ENCODE results near the gene NTSR1. TPM values are rescaled to one million over a fixed set of nuclear protein-coding genes. Genes with fewer than 3 reads are reported as not detected.

Gene NTSR1
- total and polyA plus RNA-seq, 2 experiments from 2014 or later = 0.15 to 1.4 TPM

GRCh38 chr20:62766071-62766450 lies 57.4 kb downstream of the NTSR1 start:
- Histone ChIP-seq H3K27me3 (ENCODE audit: insufficient read depth) (no peaks in the 10 kb centered on the region), H4K20me1 (replicated peaks; ENCODE audit: insufficient read depth) (no peaks in the 10 kb centered on the region), H3K36me3 (ENCODE audit: insufficient read depth) (no peaks in the 10 kb centered on the region), H3K79me2 (replicated peaks; ENCODE audit: insufficient read depth) (no peaks in the 10 kb centered on the region), H3K27ac (ENCODE audit: low read depth) (no peak overlapping the region), H3K4me2 (no peak overlapping the region), H2AFZ (no peak overlapping the region), H3K4me3 (no peak overlapping the region), H3K9me2 (ENCODE audit: insufficient read depth) (no peaks in the 10 kb centered on the region), H3F3A (replicated peaks; ENCODE audit: low read depth) (0 out of 2 replicates have a peak, but pooled peaks cover 2% of the 10 kb centered on the region), H3K4me1 (ENCODE audit: insufficient read depth) (no peaks in the 10 kb centered on the region; the same call in 1 of the 2 replicates)
- Mint-ChIP-seq H3K27ac (no peak overlapping the region), H3K4me3 (no peak overlapping the region), H3K27me3 (ENCODE audit: insufficient read depth, low read depth, poor library complexity) (peaks cover 3% of the 10 kb centered on the region), H3K36me3 (ENCODE audit: low read depth) (no peaks in the 10 kb centered on the region), H3K9me3 (no peaks in the 10 kb centered on the region), H3K4me1 (peaks cover 8% of the 10 kb centered on the region; the same call in 2 of the 3 replicates)
- DNase-seq (ENCODE audit: low spot score) (no peak), ATAC-seq (no peak)
- no peak for TF ChIP-seq CREB1 (CRISPR knock-in tag; IDR thresholded peaks at IDR 0.05; ENCODE audit: low read depth)
- TF ChIP-seq JUNB (IDR thresholded peaks at IDR 0.05; ENCODE audit: unreplicated experiment) = no peak
- TF ChIP-seq, protein P1, sequence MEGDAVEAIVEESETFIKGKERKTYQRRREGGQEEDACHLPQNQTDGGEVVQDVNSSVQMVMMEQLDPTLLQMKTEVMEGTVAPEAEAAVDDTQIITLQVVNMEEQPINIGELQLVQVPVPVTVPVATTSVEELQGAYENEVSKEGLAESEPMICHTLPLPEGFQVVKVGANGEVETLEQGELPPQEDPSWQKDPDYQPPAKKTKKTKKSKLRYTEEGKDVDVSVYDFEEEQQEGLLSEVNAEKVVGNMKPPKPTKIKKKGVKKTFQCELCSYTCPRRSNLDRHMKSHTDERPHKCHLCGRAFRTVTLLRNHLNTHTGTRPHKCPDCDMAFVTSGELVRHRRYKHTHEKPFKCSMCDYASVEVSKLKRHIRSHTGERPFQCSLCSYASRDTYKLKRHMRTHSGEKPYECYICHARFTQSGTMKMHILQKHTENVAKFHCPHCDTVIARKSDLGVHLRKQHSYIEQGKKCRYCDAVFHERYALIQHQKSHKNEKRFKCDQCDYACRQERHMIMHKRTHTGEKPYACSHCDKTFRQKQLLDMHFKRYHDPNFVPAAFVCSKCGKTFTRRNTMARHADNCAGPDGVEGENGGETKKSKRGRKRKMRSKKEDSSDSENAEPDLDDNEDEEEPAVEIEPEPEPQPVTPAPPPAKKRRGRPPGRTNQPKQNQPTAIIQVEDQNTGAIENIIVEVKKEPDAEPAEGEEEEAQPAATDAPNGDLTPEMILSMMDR (conservative IDR thresholded peaks at IDR 0.05; ENCODE audit: low read depth in 2 of 2) = no peak
- TF ChIP-seq POLR2AphosphoS5 (IDR thresholded peaks at IDR 0.05; ENCODE audit: low read depth) = no peak
- TF ChIP-seq, protein P2, sequence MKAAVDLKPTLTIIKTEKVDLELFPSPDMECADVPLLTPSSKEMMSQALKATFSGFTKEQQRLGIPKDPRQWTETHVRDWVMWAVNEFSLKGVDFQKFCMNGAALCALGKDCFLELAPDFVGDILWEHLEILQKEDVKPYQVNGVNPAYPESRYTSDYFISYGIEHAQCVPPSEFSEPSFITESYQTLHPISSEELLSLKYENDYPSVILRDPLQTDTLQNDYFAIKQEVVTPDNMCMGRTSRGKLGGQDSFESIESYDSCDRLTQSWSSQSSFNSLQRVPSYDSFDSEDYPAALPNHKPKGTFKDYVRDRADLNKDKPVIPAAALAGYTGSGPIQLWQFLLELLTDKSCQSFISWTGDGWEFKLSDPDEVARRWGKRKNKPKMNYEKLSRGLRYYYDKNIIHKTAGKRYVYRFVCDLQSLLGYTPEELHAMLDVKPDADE (IDR thresholded peaks at IDR 0.05) = no peak
- no peak for TF ChIP-seq REST (IDR thresholded peaks at IDR 0.05; ENCODE audit: unreplicated experiment)
- TF ChIP-seq ZNF114 (CRISPR knock-in tag; IDR thresholded peaks at IDR 0.05) = no peak
- TF ChIP-seq, protein P3, sequence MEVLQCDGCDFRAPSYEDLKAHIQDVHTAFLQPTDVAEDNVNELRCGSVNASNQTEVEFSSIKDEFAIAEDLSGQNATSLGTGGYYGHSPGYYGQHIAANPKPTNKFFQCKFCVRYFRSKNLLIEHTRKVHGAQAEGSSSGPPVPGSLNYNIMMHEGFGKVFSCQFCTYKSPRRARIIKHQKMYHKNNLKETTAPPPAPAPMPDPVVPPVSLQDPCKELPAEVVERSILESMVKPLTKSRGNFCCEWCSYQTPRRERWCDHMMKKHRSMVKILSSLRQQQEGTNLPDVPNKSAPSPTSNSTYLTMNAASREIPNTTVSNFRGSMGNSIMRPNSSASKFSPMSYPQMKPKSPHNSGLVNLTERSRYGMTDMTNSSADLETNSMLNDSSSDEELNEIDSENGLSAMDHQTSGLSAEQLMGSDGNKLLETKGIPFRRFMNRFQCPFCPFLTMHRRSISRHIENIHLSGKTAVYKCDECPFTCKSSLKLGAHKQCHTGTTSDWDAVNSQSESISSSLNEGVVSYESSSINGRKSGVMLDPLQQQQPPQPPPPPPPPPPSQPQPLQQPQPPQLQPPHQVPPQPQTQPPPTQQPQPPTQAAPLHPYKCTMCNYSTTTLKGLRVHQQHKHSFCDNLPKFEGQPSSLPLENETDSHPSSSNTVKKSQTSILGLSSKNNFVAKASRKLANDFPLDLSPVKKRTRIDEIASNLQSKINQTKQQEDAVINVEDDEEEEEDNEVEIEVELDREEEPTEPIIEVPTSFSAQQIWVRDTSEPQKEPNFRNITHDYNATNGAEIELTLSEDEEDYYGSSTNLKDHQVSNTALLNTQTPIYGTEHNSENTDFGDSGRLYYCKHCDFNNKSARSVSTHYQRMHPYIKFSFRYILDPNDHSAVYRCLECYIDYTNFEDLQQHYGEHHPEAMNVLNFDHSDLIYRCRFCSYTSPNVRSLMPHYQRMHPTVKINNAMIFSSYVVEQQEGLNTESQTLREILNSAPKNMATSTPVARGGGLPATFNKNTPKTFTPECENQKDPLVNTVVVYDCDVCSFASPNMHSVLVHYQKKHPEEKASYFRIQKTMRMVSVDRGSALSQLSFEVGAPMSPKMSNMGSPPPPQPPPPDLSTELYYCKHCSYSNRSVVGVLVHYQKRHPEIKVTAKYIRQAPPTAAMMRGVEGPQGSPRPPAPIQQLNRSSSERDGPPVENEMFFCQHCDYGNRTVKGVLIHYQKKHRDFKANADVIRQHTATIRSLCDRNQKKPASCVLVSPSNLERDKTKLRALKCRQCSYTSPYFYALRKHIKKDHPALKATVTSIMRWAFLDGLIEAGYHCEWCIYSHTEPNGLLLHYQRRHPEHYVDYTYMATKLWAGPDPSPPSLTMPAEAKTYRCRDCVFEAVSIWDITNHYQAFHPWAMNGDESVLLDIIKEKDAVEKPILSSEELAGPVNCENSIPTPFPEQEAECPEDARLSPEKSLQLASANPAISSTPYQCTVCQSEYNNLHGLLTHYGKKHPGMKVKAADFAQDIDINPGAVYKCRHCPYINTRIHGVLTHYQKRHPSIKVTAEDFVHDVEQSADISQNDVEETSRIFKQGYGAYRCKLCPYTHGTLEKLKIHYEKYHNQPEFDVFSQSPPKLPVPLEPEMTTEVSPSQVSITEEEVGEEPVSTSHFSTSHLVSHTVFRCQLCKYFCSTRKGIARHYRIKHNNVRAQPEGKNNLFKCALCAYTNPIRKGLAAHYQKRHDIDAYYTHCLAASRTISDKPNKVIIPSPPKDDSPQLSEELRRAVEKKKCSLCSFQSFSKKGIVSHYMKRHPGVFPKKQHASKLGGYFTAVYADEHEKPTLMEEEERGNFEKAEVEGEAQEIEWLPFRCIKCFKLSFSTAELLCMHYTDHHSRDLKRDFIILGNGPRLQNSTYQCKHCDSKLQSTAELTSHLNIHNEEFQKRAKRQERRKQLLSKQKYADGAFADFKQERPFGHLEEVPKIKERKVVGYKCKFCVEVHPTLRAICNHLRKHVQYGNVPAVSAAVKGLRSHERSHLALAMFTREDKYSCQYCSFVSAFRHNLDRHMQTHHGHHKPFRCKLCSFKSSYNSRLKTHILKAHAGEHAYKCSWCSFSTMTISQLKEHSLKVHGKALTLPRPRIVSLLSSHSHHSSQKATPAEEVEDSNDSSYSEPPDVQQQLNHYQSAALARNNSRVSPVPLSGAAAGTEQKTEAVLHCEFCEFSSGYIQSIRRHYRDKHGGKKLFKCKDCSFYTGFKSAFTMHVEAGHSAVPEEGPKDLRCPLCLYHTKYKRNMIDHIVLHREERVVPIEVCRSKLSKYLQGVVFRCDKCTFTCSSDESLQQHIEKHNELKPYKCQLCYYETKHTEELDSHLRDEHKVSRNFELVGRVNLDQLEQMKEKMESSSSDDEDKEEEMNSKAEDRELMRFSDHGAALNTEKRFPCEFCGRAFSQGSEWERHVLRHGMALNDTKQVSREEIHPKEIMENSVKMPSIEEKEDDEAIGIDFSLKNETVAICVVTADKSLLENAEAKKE (CRISPR knock-in tag; IDR thresholded peaks at IDR 0.05) = no peak
- TF ChIP-seq ZNF331 (CRISPR knock-in tag; IDR thresholded peaks at IDR 0.05; ENCODE audit: low read depth) = no peak
- TF ChIP-seq STAT1 (IDR thresholded peaks at IDR 0.05; ENCODE audit: unreplicated experiment) = no peak
- no peak for TF ChIP-seq NANOG (IDR thresholded peaks at IDR 0.05; ENCODE audit: borderline replicate concordance)
- TF ChIP-seq EZH2phosphoT487 (IDR thresholded peaks at IDR 0.05; ENCODE audit: unreplicated experiment) = no peak
- TF ChIP-seq EZH2 (IDR thresholded peaks at IDR 0.05; ENCODE audit: low read depth, unreplicated experiment) = no peak

Measured in GM23338 (cell line).